ENCODE results near the gene ABLIM1. TPM values are rescaled to one million over a fixed set of nuclear protein-coding genes. Genes with fewer than 3 reads are reported as not detected.

The ABLIM1 gene
- total and polyA plus RNA-seq, 10 of the 15 experiments (the other 5 are each of a cell fraction or from before 2014, with no cell fraction given), result 14.2 to 50.5 (median 28.1) TPM

GRCh38 chr10:114631666-114632417 is 26.2 kb downstream of the ABLIM1 start:
- intact Hi-C loops (cut with micrococcal nuclease; ENCODE audit: unreplicated experiment), result no loop called here
- WGBS (ENCODE audit: insufficient coverage, insufficient replicate concordance, low lambda C conversion rate, missing lambda C conversion rate), result 2% methylated on average over 46 of the region's 53 CpGs
- Histone ChIP-seq H3K9me3 (replicated peaks; ENCODE audit: control insufficient read depth, insufficient read depth, low read length) (no peaks in the 10 kb centered on the region), H3K27me3 (replicated peaks in 1 of 2; ENCODE audit: control insufficient read depth in 2 of 2, insufficient read depth in 2 of 2, low read length in 1 of 2) (peaks cover 6 to 9% of the 10 kb centered on the region in 2 experiments; a peak in 3 of 4 replicates), H2AFZ (ENCODE audit: control insufficient read depth, low read depth, low read length) (no peak overlapping the region), H4K20me1 (ENCODE audit: control insufficient read depth, insufficient read depth) (no peaks in the 10 kb centered on the region), H3K36me3 (ENCODE audit: control insufficient read depth in 2 of 2, insufficient read depth in 2 of 2, low read length in 1 of 2) (no peaks in the 10 kb centered on the region), H3K27ac (ENCODE audit: control insufficient read depth, insufficient read depth) (no peak overlapping the region), H3K4me1 (ENCODE audit: control insufficient read depth, insufficient read depth, low read length) (peaks cover 2% of the 10 kb centered on the region; the same call in 1 of the 2 replicates), H3K4me3 (peak overlapping the region; percentile 54), H3K79me2 (ENCODE audit: control insufficient read depth, insufficient read depth, low read length) (no peaks in the 10 kb centered on the region), H3K4me2 (ENCODE audit: control insufficient read depth, insufficient read depth) (peak overlapping the region; percentile 73), H3K9ac (ENCODE audit: control insufficient read depth, insufficient read depth, low read length) (no peak overlapping the region)
- POLR2A ChIA-PET, result no interaction called here
- RAD21 ChIA-PET (ENCODE audit: unreplicated experiment), result interaction anchor here (0.6 kb wide), 1 partner anchor 160 kb away, joined by 3 read pairs; no protein-coding TSS in a partner anchor
- SMC1A ChIA-PET (ENCODE audit: uncharacterized antibody, unreplicated experiment), result no interaction called here
- TF ChIP-seq MAX (IDR thresholded peaks at IDR 0.05; ENCODE audit: low read depth, low read length), result no peak
- TF ChIP-seq SMC3 (IDR thresholded peaks at IDR 0.05; ENCODE audit: borderline replicate concordance, low read length), result no peak
- no peak for TF ChIP-seq NR2C1 (IDR thresholded peaks at IDR 0.05)
- 0 out of 2 replicates have a peak, but pooled peaks have one; percentile 52 for TF ChIP-seq EZH2 (IDR thresholded peaks at IDR 0.05; ENCODE audit: borderline replicate concordance, control insufficient read depth, low read depth, low read length)
- no peak for TF ChIP-seq CHD2 (IDR thresholded peaks at IDR 0.05; ENCODE audit: borderline replicate concordance, low read depth, low read length)
- no peak for TF ChIP-seq CBX5 (IDR thresholded peaks at IDR 0.05; ENCODE audit: low read depth)
- peak in 1 of 2 experiments; percentile 33; a peak in 1 of 3 replicates for TF ChIP-seq EGR1 (IDR thresholded peaks at IDR 0.05; ENCODE audit: borderline replicate concordance in 1 of 2, low read depth in 2 of 2, low read length in 2 of 2)
- in situ Hi-C loops (cut with MboI), result no loop called here
- peak; percentile 68 for FAIRE-seq
- ATAC-seq, result peak; percentile 75
- no peak for DNase-seq (ENCODE audit: low read depth, low spot score)
- BruUV-seq (replicated peaks), result no TSS peak
- CTCF ChIA-PET, result no interaction called here
